K562 (cell line): ENCODE measurements around the gene FZD10. TPM values are rescaled to one million over a fixed set of nuclear protein-coding genes. Genes with fewer than 3 reads are reported as not detected.

ENCODE experiments used
- ATAC-seq: fragments of 200-7000 bp; cut with Tn5 transposase; 3 replicates; pipeline ENCODE4 v1.9.1; 2020; ENCODE audit warnings: moderate library complexity
- BruUV-seq: library from RNA; stranded (reverse); fragments of 400-500 nt; replicated peaks from 2 replicates; lab custom pipeline; 2021; lab: Mats Ljungman, UMichigan
- CTCF ChIA-PET: fragments of 300-600 bp; formaldehyde crosslinking; extraction: SDS; loops from one replicate; lab custom pipeline; 2021; ENCODE audit warnings: low intra/inter-chr PET ratio; lab: Yijun Ruan, JAX
- POLR2A ChIA-PET: fragments of 300-600, 350-650 bp; sonication (Branson Sonifier 250); formaldehyde crosslinking; extraction: SDS; loops from one replicate; lab custom pipeline; 2021; ENCODE audit warnings: antibody characterized with exemption, inconsistent platforms; lab: Yijun Ruan, JAX
- DNase-seq, 4 experiments: peaks; one replicate each; pipeline versions ENCODE4 v3.0.0 to v3.0.0-alpha.2; 2011 to 2018; ENCODE audit warnings: low spot score in 3 of 4, mixed read lengths in 3 of 4; ENCODE audit errors: extremely low read depth in 1 of 4
- FAIRE-seq: peaks from 2 replicates; lab custom pipeline; 2011; peaks lifted over from hg19 to GRCh38; lab: Jason Lieb, UNC
- H2AFZ ChIP-seq: 2 replicates; pipeline ENCODE4 v1.6.0; 2011; ENCODE audit warnings: low read depth, low read length, control low read depth, inconsistent platforms
- H3K27ac ChIP-seq: fragments of 200-600 bp; 3 replicates; pipeline ENCODE4 v1.8.0; 2011; ENCODE audit warnings: low read depth, mild to moderate bottlenecking, control low read depth, inconsistent platforms, low read length, moderate library complexity, mixed read lengths; ENCODE audit errors: extremely low read depth
- H3K27me3 ChIP-seq, 2 experiments: fragments of 300-600 bp in 1 of 2; 2 replicates in 1 of 2; 3 replicates in 1 of 2; pipeline versions ENCODE4 v1.6.0 to v1.8.0; 2011; ENCODE audit warnings: inconsistent platforms in 2 of 2, low read length in 2 of 2, mild to moderate bottlenecking in 1 of 2, mixed read lengths in 1 of 2, moderate library complexity in 1 of 2; ENCODE audit not compliant: control insufficient read depth in 2 of 2, insufficient read depth in 2 of 2
- H3K36me3 ChIP-seq: fragments of 300-600 bp; 3 replicates; pipeline ENCODE4 v1.8.0; 2011; ENCODE audit warnings: mild to moderate bottlenecking, low read length, inconsistent platforms; ENCODE audit not compliant: control insufficient read depth, insufficient read depth
- H3K4me1 ChIP-seq, 2 experiments: fragments of 200-600 bp in 1 of 2; replicated peaks in 1 of 2; 2 replicates in 1 of 2; 3 replicates in 1 of 2; pipeline versions ENCODE4 v1.5.1 to v1.8.0; 2011; ENCODE audit warnings: inconsistent platforms in 2 of 2, low read length in 2 of 2, mild to moderate bottlenecking in 1 of 2, mixed read lengths in 1 of 2, moderate library complexity in 1 of 2; ENCODE audit not compliant: control insufficient read depth in 2 of 2, insufficient read depth in 2 of 2
- H3K4me2 ChIP-seq: 2 replicates; pipeline ENCODE4 v1.6.1; 2011; ENCODE audit warnings: low read length, control low read depth, inconsistent platforms, mixed read lengths; ENCODE audit not compliant: insufficient read depth
- H3K4me3 ChIP-seq: fragments of 200-600 bp; sonication (generic), shearing (Covaris generic); 2 replicates; pipeline ENCODE4 v1.5.1; 2016; ENCODE audit warnings: control low read depth, inconsistent platforms
- H3K79me2 ChIP-seq: fragments of 200-600 bp; 3 replicates; pipeline ENCODE4 v1.8.0; 2011; ENCODE audit warnings: low read length, inconsistent platforms; ENCODE audit not compliant: control insufficient read depth, insufficient read depth
- H3K9ac ChIP-seq, 2 experiments: 2 replicates each; pipeline versions ENCODE4 v1.6.0 to v1.6.1; 2011; ENCODE audit warnings: low read depth in 2 of 2, low read length in 2 of 2, control low read depth in 1 of 2, inconsistent platforms in 1 of 2, mild to moderate bottlenecking in 1 of 2, mixed read lengths in 1 of 2; ENCODE audit not compliant: insufficient read depth in 1 of 2
- H3K9me1 ChIP-seq: one replicate; pipeline ENCODE4 v1.6.0; 2011; ENCODE audit warnings: inconsistent platforms, mild to moderate bottlenecking, low read length, moderate library complexity; ENCODE audit not compliant: control insufficient read depth, insufficient read depth
- H3K9me3 ChIP-seq: replicated peaks from 2 replicates; pipeline ENCODE4 v1.5.1; 2011; ENCODE audit warnings: low read depth, low read length, inconsistent platforms; ENCODE audit not compliant: control insufficient read depth, insufficient read depth
- H4K20me1 ChIP-seq: replicated peaks from 2 replicates; pipeline ENCODE4 v1.6.1; 2011; ENCODE audit warnings: low read length, inconsistent platforms, mixed read lengths; ENCODE audit not compliant: control insufficient read depth, insufficient read depth
- FOXJ2 ChIP-seq: fragments of 200-800 bp; sonication (Bioruptor generic); IDR thresholded peaks from 2 replicates; pipeline ENCODE4 v1.6.1; 2016; ENCODE audit warnings: missing genetic modification characterization, missing compliant biosample characterization
- MXI1 ChIP-seq: IDR thresholded peaks from 2 replicates; pipeline ENCODE4 v1.6.1; 2011; ENCODE audit warnings: low read depth, mild to moderate bottlenecking, improper control_type of control experiment, low read length
- NR2F6 ChIP-seq: fragments of 450-650 bp; formaldehyde crosslinking; IDR thresholded peaks from 2 replicates; pipeline ENCODE4 v1.4.0; 2020; ENCODE audit warnings: mild to moderate bottlenecking
- TCF3 ChIP-seq: sonication (generic); formaldehyde crosslinking; IDR thresholded peaks from 2 replicates; pipeline ENCODE4 v1.4.0; 2020; ENCODE audit warnings: mild to moderate bottlenecking, missing genetic modification reagents
- ZNF121 ChIP-seq: sonication (generic); formaldehyde crosslinking; conservative IDR thresholded peaks from 2 replicates; pipeline ENCODE4 v1.8.0; 2022; ENCODE audit warnings: missing genetic modification reagents
- ZNF717 ChIP-seq: fragments of 250-450 bp; sonication (Bioruptor Pico); IDR thresholded peaks from 2 replicates; pipeline ENCODE4 v1.5.0; 2021
- WGBS: fragments of 100-300 bp; shearing (Covaris generic); methylation state at CpG from one replicate; pipeline ENCODE4 v1.1.6; 2016; ENCODE audit warnings: low coverage, mixed read lengths; ENCODE audit not compliant: insufficient coverage; ENCODE audit errors: missing lambda C conversion rate; 5-methylcytosine and 5-hydroxymethylcytosine counted together
- in situ Hi-C: fragments of 300-500 bp; cut with MboI; formaldehyde crosslinking; loops from 4 replicates; pipeline ENCODE4 v1.15.0; 2018; ENCODE audit warnings: inconsistent platforms, mixed read lengths
- intact Hi-C: fragments of 100-400 bp; cut with micrococcal nuclease; formaldehyde crosslinking; loops from 2 replicates; pipeline ENCODE4 v1.14.2; 2022
- polyA plus RNA-seq, 8 experiments: library from polyadenylated mRNA; depleted of rRNA in 4 of 8; stranded (reverse) in 5 of 8; unstranded in 3 of 8; fragments of >200 nt; fragmentation: Nextera tagmentation in 2 of 8; fragmentation: Illumina TruSeq in 1 of 8; extraction: Ambion mirVana in 2 of 8; extraction: Trizol in 1 of 8; gene quantifications; 2 replicates each; pipeline versions ENCODE4 v1.2.1 to v1.2.3, GENCODE V29; 2011 to 2014; ENCODE audit warnings: inconsistent platforms in 1 of 8, missing spikeins in 1 of 8
- total RNA-seq, 7 experiments: library from RNA; depleted of rRNA in 6 of 7; stranded (reverse); fragments of >200 nt in 6 of 7; fragmentation: Illumina TruSeq in 2 of 7; extraction: Trizol in 2 of 7; gene quantifications; 2 replicates each; pipeline versions ENCODE4 v1.2.1 to v1.2.3, GENCODE V29; 2011 to 2021; ENCODE audit warnings: low replicate concordance in 1 of 7
- TF ChIP-seq, protein P1 (sequence below): fragments of 250-450 bp; sonication (Bioruptor Pico); IDR thresholded peaks from 2 replicates; pipeline ENCODE4 v1.5.0; 2021
- TF ChIP-seq, protein P2 (sequence below): fragments of 450-650 bp; formaldehyde crosslinking; IDR thresholded peaks from 2 replicates; pipeline ENCODE4 v1.4.0; 2022; ENCODE audit warnings: mild to moderate bottlenecking, moderate library complexity
- TF ChIP-seq, protein P3 (sequence below): fragments of 450-650 bp; IDR thresholded peaks from 2 replicates; pipeline ENCODE4 v1.6.1; 2017; ENCODE audit warnings: mild to moderate bottlenecking, moderate library complexity

Gene FZD10
- total and polyA plus RNA-seq, 9 of the 15 experiments (the other 6 are each of a cell fraction or from before 2014, with no cell fraction given): not detected

DNA sequence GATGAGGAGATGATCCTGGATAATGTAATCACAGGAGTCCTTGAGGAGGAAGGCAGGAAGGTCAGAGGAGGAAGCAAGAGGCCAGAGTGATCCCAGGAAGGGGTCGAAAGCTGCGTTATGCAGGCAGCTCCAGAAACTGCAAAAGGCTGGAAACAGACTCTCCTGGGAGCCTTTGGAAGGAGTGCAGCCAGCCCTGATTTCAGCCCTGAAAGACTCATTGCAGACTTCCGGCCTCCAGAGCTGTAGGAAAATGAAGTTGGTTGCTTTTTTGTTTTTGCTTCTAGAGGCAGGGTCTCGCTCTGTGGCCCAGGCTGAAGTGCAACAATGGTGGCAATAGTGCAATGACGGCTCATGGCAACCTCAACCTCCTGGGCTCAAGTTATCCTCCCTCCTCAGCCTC is 44.6 kb upstream of the FZD10 start:
- FAIRE-seq: no peak
- intact Hi-C loops: no loop called here
- no TSS peak for BruUV-seq

DNA sequence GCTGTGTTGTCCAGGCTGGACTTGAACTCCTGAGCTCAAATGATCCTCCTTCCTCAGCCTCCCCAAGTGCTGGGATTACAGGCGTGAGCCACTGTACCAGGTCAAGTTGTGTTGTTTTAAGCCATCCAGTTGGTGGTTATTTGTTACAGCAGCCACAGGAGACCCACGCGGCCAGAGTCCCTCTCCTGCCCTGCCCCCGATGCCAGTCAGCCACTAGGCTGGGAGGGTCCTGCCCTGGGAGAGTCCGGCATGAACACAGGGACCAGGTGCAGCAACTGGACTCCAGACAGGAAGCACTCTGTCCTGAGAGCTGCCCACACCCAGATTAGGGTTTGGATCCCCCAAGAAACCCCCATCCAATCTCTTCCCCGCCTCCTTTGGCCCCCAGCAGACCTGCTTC is 44.1 kb upstream of the FZD10 start:
- no TSS peak for BruUV-seq
- no peak overlapping the region for H3K27ac ChIP-seq
- no peaks in the 10 kb centered on the region for H3K9me1 ChIP-seq
- H3K9ac ChIP-seq: no peak overlapping the region
- H3K4me1 ChIP-seq: no peaks in the 10 kb centered on the region; a peak in 1 of 5 replicates
- TF ChIP-seq TCF3 (CRISPR knock-in tag): no peak
- no peak for TF ChIP-seq MXI1
- no peak for TF ChIP-seq FOXJ2
- TF ChIP-seq, protein P1, sequence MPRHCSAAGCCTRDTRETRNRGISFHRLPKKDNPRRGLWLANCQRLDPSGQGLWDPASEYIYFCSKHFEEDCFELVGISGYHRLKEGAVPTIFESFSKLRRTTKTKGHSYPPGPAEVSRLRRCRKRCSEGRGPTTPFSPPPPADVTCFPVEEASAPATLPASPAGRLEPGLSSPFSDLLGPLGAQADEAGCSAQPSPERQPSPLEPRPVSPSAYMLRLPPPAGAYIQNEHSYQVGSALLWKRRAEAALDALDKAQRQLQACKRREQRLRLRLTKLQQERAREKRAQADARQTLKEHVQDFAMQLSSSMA (CRISPR knock-in tag): no peak
- no peak for TF ChIP-seq NR2F6 (CRISPR knock-in tag)
- TF ChIP-seq, protein P2, sequence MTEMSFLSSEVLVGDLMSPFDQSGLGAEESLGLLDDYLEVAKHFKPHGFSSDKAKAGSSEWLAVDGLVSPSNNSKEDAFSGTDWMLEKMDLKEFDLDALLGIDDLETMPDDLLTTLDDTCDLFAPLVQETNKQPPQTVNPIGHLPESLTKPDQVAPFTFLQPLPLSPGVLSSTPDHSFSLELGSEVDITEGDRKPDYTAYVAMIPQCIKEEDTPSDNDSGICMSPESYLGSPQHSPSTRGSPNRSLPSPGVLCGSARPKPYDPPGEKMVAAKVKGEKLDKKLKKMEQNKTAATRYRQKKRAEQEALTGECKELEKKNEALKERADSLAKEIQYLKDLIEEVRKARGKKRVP: no peak
- TF ChIP-seq, protein P3, sequence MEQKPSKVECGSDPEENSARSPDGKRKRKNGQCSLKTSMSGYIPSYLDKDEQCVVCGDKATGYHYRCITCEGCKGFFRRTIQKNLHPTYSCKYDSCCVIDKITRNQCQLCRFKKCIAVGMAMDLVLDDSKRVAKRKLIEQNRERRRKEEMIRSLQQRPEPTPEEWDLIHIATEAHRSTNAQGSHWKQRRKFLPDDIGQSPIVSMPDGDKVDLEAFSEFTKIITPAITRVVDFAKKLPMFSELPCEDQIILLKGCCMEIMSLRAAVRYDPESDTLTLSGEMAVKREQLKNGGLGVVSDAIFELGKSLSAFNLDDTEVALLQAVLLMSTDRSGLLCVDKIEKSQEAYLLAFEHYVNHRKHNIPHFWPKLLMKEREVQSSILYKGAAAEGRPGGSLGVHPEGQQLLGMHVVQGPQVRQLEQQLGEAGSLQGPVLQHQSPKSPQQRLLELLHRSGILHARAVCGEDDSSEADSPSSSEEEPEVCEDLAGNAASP: no peak
- in situ Hi-C loops: no loop called here
- no peak overlapping the region for H3K4me2 ChIP-seq
- H2AFZ ChIP-seq: no peak overlapping the region
- ATAC-seq: no peak
- H3K4me3 ChIP-seq: no peak overlapping the region
- 0% methylated on average over 6 of the region's 6 CpGs for WGBS
- H3K27me3 ChIP-seq: peaks cover 3 to 33% of the 10 kb centered on the region in 2 experiments; a peak in 4 of 5 replicates
- H3K9me3 ChIP-seq: no peaks in the 10 kb centered on the region
- no peaks in the 10 kb centered on the region for H3K36me3 ChIP-seq
- intact Hi-C loops: no loop called here
- H4K20me1 ChIP-seq: no peaks in the 10 kb centered on the region
- no peak for DNase-seq
- ChIA-PET POLR2A (interaction anchor here (0.9 kb wide), 1 partner anchor 13 kb away, joined by 3 read pairs; no protein-coding TSS in a partner anchor), CTCF (no interaction called here)
- no peak for FAIRE-seq
- no peaks in the 10 kb centered on the region for H3K79me2 ChIP-seq

More for the DNA sequence above, 44.6 kb upstream of the FZD10 start:
- in situ Hi-C loops: no loop called here
- Histone ChIP-seq H3K9me3 (no peaks in the 10 kb centered on the region), H3K27me3 (peaks cover 3 to 31% of the 10 kb centered on the region in 2 experiments; a peak in 4 of 5 replicates), H3K27ac (no peak overlapping the region), H3K4me1 (no peaks in the 10 kb centered on the region; a peak in 1 of 5 replicates), H3K36me3 (no peaks in the 10 kb centered on the region), H3K79me2 (no peaks in the 10 kb centered on the region), H3K4me3 (no peak overlapping the region), H3K9me1 (no peaks in the 10 kb centered on the region), H4K20me1 (no peaks in the 10 kb centered on the region), H2AFZ (no peak overlapping the region), H3K9ac (no peak overlapping the region), H3K4me2 (no peak overlapping the region)
- ChIA-PET CTCF (no interaction called here), POLR2A (no interaction called here)
- DNase-seq (no peak), ATAC-seq (no peak)
- 2% methylated on average over 5 of the region's 5 CpGs for WGBS
- TF ChIP-seq ZNF717 (CRISPR knock-in tag): no peak
- 0 out of 2 replicates have a peak, but pooled peaks have one; percentile 11 for TF ChIP-seq ZNF121 (CRISPR knock-in tag)
